ENCODE results near the gene GRIFIN.

DNA sequence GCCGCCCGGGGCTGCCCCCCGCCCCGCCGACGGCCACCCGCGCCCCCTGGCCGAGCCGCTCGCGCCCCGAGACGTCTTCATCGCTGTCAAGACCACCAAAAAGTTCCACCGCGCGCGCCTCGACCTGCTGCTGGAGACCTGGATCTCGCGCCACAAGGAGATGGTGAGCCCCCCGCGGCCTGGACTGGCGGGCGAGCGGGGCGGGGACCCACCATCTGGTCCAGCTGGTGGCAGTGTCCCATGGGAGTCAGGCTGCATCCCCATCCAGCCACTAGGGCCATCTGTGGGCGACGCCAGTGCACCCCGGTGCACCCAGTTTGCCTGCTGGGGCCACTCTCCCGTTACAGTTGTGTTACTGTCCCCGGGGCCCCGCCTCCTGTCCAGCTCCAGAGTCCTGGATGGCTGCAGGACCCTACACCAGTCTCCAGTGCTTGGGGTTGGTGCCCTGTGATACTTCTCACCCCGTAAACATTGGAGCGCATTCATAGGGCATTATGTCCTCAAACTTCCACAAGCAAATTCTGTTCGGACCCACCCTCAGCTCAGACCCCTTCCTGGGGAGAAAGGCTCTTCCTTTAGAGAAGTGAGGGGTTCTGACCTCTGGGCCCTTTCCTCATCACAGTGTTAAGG lies 44.0 kb upstream of the GRIFIN start:
- TF ChIP-seq, protein P1, sequence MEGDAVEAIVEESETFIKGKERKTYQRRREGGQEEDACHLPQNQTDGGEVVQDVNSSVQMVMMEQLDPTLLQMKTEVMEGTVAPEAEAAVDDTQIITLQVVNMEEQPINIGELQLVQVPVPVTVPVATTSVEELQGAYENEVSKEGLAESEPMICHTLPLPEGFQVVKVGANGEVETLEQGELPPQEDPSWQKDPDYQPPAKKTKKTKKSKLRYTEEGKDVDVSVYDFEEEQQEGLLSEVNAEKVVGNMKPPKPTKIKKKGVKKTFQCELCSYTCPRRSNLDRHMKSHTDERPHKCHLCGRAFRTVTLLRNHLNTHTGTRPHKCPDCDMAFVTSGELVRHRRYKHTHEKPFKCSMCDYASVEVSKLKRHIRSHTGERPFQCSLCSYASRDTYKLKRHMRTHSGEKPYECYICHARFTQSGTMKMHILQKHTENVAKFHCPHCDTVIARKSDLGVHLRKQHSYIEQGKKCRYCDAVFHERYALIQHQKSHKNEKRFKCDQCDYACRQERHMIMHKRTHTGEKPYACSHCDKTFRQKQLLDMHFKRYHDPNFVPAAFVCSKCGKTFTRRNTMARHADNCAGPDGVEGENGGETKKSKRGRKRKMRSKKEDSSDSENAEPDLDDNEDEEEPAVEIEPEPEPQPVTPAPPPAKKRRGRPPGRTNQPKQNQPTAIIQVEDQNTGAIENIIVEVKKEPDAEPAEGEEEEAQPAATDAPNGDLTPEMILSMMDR (IDR thresholded peaks at IDR 0.05) = no peak
- TF ChIP-seq EZH2 (IDR thresholded peaks at IDR 0.05; ENCODE audit: borderline replicate concordance, insufficient read depth, low read depth, low read length, poor library complexity, severe bottlenecking) = no peak
